ENCODE results near the gene DOP1A. TPM values are rescaled to one million over a fixed set of nuclear protein-coding genes. Genes with fewer than 3 reads are reported as not detected.

DOP1A gene, protein sequence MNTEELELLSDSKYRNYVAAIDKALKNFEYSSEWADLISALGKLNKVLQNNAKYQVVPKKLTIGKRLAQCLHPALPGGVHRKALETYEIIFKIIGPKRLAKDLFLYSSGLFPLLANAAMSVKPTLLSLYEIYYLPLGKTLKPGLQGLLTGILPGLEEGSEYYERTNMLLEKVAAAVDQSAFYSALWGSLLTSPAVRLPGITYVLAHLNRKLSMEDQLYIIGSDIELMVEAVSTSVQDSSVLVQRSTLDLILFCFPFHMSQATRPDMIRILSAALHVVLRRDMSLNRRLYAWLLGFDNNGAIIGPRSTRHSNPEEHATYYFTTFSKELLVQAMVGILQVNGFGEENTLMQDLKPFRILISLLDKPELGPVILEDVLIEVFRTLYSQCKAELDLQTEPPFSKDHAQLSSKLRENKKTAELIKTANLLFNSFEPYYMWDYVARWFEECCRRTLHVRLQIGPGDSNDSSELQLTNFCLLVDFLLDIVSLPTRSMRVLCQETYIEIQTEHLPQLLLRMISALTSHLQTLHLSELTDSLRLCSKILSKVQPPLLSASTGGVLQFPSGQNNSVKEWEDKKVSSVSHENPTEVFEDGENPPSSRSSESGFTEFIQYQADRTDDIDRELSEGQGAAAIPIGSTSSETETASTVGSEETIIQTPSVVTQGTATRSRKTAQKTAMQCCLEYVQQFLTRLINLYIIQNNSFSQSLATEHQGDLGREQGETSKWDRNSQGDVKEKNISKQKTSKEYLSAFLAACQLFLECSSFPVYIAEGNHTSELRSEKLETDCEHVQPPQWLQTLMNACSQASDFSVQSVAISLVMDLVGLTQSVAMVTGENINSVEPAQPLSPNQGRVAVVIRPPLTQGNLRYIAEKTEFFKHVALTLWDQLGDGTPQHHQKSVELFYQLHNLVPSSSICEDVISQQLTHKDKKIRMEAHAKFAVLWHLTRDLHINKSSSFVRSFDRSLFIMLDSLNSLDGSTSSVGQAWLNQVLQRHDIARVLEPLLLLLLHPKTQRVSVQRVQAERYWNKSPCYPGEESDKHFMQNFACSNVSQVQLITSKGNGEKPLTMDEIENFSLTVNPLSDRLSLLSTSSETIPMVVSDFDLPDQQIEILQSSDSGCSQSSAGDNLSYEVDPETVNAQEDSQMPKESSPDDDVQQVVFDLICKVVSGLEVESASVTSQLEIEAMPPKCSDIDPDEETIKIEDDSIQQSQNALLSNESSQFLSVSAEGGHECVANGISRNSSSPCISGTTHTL (N-terminal part only)
- total RNA-seq (2022; extraction: Qiagen RNA extraction; ENCODE audit: low read depth) = 2.4 to 4.3 TPM (median 2.8 TPM) in 5 replicates

DNA sequence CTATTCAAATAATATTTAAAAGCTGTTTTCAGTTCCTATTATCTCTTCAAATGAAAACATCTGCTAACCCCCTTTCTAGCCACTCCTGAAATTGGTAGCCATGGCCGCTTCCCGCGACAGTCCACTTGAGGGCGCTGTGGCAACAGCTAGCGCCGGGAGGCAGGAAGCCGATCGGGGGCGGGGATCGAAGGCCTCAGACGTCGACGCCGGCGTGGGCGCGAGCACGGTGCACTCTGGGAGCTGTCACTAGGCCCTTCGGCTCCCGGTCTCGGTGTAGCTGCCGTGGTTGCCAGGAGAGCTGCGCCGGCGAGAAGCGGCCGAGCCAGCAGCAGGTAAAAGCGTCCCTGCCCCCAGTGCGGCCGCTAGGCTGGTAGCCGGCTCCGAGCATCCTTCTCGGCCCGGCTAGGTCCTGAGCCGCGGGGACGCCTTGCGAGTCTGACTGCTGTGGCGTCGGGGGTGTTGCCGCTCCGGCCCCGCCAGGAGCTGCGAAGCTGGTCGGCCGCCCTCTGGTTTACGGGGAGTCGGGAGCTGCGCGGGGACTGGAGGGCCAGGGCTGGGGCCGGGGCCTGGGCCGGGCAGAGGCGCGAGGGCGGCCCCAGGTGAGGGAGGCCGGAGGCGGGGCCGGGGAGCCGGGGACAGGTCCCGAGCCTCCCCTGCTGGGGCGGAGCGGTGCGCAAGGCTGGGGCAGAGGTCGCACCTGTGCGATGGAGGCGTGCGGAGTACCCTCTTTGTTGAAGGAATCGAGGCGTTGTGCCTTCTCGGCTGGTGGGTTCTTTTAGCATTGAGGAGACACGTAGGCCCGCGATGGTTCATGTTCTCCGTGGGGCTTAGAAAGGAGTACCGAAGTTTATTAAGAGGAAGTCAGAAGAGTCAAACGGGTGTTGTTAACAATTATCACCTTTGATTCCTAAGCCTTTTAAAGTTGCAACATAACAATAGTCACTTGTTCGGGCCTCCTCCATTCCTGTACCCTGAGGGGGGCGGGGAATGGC lies at the start of gene DOP1A:
Gene DOP1A, plus strand, starts transcription at position 224 of the 992 bp plus-strand sequence. CDS start 29,307 bp downstream, outside the sequence.

DNA sequence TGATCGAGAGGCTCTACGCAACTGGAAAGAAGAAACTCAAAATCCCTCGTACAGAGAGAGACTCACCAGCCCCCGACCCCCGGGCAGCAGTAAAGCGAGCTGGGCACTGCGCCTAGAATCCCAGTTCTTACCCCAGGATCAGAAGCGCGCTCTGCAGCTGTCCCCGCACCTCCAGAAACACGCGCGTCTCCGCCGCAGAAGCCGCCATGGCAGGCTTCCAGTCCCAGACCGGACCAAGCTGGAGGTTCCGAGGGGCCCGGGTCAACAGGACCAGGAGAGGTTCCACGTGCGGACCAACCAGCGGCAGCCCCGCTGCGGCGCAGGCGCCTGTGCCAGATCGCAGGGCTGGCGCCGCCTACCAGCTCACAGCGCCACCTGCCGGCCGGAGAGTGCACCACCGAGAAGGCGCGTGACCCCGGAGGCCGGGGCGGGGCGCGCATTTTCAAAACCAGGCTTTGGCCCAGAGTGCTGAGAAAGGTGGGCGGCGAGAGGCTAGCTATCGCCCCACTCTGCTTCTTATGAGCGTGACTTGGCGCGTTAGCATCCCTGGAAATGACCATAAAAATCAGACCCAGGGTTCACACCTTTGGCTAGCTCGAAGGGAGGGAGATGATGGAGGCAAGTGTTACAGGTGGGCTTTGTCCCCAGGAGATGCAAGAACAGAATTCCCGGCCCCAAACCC lies 1.8 kb upstream of the DOP1A start, which contains the start of gene UBE3D:
Gene UBE3D, minus strand, starts transcription at position 331 of the 682 bp plus-strand sequence. Its CDS starts 123 bp downstream, at position 208.

DNA sequence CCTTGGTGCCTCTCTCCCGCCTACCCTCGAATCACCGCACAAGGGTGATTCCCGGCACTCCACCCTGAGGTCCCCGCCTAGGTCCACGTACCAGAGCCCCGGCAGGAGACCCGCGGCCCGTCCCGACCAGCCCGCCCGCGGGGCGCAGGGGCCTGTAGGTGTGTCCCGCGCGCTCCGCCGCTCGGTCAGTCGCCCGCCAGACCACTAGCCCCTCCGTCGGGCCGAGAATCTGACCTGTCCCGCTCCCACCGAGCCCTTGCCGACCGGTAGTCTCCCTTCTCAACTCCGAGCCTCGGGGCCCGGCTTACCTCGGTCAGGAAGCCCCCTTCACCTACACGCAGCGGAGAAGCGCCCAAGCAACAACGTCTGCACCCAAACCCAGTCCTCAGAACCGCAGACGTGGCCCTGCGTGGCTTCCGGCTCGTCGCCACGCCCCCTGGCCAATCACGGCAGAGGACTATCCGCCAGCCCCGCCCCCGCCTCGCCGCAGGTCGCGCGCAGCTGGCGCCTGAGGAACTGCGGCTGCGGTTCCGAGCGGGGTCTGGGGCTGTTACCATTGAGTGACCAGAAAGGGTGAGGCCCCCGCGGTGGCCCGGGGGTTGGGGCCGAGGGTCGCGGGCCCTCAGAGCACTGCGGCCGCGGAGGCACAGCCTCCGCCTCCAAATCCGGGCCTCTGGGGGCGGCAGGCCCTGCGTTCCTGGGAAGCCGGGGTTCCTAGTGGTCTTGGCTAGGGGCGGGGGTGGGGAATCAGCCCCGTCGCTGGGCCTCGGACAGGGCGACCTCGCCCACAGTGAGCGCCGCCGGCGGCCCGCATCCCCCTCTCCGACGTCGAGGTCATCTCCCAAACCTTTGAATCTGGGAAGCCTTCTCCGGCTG lies 125.6 kb downstream of the DOP1A start, which contains the start of the genes PGM3 and RWDD2A:
Gene PGM3, minus strand, starts transcription at position 395 of the 876 bp plus-strand sequence. CDS start 2,253 bp downstream, outside the sequence.
Gene RWDD2A, plus strand, starts transcription at position 487 of the 876 bp plus-strand sequence. CDS start 1,095 bp downstream, outside the sequence.

Other genes starting within 250 kb of the DOP1A start
- gene UBE3D, start 1.8 kb upstream of the DOP1A start, total RNA-seq (2022; extraction: Qiagen RNA extraction; ENCODE audit: low read depth) = 3.4 to 4.9 TPM (median 4.2 TPM) in 5 replicates
- 25.2 to 33.9 TPM (median 29.0 TPM) in 5 replicates for gene PGM3, start 125.6 kb downstream of the DOP1A start, total RNA-seq (2022; extraction: Qiagen RNA extraction; ENCODE audit: low read depth)
- 1.2 to 1.8 TPM (median 1.6 TPM) in 5 replicates for gene RWDD2A, start 125.7 kb downstream of the DOP1A start, total RNA-seq (2022; extraction: Qiagen RNA extraction; ENCODE audit: low read depth)